ENCODE data around the gene VSTM2L. TPM values are rescaled to one million over a fixed set of nuclear protein-coding genes. Genes with fewer than 3 reads are reported as not detected.

VSTM2L gene
- total RNA-seq, 1 donor from 2014 or later: 15.9 TPM

DNA sequence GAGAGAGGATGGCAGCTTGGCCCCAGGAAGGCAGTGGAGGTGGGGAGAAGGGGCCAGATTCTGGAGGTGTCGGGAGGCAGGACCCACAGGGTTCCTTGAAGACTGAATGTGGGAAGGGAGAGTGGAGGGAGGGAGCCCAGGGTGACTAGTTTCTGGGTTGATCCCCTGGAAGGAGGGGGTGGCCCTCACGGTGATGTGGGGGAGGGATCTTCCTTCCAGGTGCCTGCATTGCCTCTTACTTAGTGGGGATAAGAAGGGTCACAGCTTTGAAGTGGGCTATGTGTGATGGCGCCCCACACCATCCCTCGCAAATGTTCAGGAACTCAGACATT lies 26.7 kb downstream of the VSTM2L start:
- H3K4me1 Mint-ChIP-seq (ENCODE audit: low read depth, unreplicated experiment): peaks cover 15% of the 10 kb centered on the region
- no peak overlapping the region for H3K4me3 Mint-ChIP-seq (ENCODE audit: unreplicated experiment)
- no peak overlapping the region for H3K27ac Mint-ChIP-seq (ENCODE audit: unreplicated experiment)
- H3K9me3 Mint-ChIP-seq (ENCODE audit: unreplicated experiment): peaks cover 6% of the 10 kb centered on the region
- TF ChIP-seq, protein P1, sequence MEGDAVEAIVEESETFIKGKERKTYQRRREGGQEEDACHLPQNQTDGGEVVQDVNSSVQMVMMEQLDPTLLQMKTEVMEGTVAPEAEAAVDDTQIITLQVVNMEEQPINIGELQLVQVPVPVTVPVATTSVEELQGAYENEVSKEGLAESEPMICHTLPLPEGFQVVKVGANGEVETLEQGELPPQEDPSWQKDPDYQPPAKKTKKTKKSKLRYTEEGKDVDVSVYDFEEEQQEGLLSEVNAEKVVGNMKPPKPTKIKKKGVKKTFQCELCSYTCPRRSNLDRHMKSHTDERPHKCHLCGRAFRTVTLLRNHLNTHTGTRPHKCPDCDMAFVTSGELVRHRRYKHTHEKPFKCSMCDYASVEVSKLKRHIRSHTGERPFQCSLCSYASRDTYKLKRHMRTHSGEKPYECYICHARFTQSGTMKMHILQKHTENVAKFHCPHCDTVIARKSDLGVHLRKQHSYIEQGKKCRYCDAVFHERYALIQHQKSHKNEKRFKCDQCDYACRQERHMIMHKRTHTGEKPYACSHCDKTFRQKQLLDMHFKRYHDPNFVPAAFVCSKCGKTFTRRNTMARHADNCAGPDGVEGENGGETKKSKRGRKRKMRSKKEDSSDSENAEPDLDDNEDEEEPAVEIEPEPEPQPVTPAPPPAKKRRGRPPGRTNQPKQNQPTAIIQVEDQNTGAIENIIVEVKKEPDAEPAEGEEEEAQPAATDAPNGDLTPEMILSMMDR (IDR thresholded peaks at IDR 0.05; ENCODE audit: partially characterized antibody, unreplicated experiment): no peak
- H3K27me3 Mint-ChIP-seq (ENCODE audit: unreplicated experiment): no peaks in the 10 kb centered on the region
- H3K36me3 Mint-ChIP-seq (ENCODE audit: unreplicated experiment): peaks cover 3% of the 10 kb centered on the region
- DNase-seq: no peak

DNA sequence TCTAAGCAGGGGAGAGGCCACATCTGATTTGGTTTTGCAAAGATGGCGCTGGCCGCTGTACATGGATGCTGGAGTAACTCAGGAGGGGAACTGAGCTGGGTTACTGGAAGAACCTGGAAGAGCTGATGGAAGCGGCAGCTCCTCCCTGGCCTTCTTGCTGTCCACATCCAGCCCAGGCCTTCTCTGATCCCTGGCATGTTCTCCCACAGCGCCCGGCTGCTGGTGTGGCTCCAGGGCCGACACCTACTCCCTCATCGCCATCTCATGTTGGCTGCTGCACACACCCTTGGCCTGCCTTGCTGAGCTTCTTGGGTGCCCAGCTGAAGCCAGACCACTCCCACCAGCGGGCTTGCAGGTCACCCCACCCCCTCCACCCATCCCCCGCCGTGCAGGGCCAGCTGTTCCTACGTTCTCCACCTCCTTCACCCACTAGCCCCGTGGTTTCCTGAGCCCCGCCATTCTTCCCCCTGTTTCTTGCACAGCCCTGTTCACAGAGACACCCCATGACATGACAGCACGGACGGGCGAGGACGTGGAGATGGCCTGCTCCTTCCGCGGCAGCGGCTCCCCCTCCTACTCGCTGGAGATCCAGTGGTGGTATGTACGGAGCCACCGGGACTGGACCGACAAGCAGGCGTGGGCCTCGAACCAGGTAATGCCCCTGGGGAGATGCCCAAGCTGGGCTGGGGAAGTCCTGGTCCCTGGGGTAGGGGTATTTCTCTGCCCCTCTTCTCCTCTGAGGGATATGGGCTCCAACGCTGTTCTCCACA lies 28.4 kb downstream of the VSTM2L start:
- no peak overlapping the region for H3K27ac Mint-ChIP-seq (ENCODE audit: unreplicated experiment)
- no peak overlapping the region for H3K4me3 Mint-ChIP-seq (ENCODE audit: unreplicated experiment)
- no peak for DNase-seq
- H3K4me1 Mint-ChIP-seq (ENCODE audit: low read depth, unreplicated experiment): peaks cover 15% of the 10 kb centered on the region
- H3K9me3 Mint-ChIP-seq (ENCODE audit: unreplicated experiment): peaks cover 4% of the 10 kb centered on the region
- no peaks in the 10 kb centered on the region for H3K27me3 Mint-ChIP-seq (ENCODE audit: unreplicated experiment)
- H3K36me3 Mint-ChIP-seq (ENCODE audit: unreplicated experiment): no peaks in the 10 kb centered on the region
- TF ChIP-seq, protein P1 (IDR thresholded peaks at IDR 0.05; ENCODE audit: partially characterized antibody, unreplicated experiment): no peak

DNA sequence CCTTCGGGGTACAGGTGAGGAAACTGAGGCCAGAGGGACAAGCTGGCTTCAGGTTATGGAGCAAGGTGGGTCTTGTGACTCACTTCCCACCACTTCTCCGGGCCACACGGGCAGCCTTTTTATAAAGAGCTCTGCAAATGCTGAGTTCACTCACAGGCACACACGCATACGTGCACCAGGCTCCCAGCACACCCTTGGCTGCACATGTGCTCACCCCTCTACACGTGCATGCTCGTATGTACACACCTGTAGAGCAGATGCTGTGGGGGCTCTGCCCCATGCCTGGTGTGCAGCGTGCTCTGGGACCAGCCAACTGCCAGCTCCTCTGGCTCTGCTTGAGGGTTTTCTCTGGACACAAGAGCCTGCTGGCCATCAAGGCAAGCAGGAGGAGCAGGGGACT lies 29.1 kb downstream of the VSTM2L start:
- DNase-seq: no peak
- Mint-ChIP-seq H3K4me1 (ENCODE audit: low read depth, unreplicated experiment) (peaks cover 15% of the 10 kb centered on the region), H3K27me3 (ENCODE audit: unreplicated experiment) (no peaks in the 10 kb centered on the region), H3K27ac (ENCODE audit: unreplicated experiment) (no peak overlapping the region), H3K9me3 (ENCODE audit: unreplicated experiment) (peaks cover 4% of the 10 kb centered on the region), H3K4me3 (ENCODE audit: unreplicated experiment) (no peak overlapping the region), H3K36me3 (ENCODE audit: unreplicated experiment) (no peaks in the 10 kb centered on the region)
- TF ChIP-seq, protein P1 (IDR thresholded peaks at IDR 0.05; ENCODE audit: partially characterized antibody, unreplicated experiment): no peak

DNA sequence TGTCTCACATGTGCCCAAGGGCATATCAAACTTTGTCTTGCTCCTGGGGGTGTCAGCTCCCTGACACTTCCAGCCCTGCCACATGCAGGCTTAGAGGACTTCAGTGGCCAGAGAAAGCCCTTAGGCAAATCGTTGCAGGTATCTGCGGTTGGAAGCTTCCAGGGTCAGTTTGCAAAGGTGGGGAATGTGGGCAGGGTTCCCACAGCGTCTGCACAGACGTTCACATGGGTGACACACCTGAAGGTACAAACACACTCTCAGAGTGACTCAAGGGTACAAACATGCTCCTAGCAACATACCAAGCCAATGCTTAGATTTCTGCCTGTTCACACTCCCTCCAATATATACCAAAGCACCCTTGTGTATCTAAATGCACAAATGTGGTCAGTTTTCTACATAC lies 30.0 kb downstream of the VSTM2L start:
- H3K27ac Mint-ChIP-seq (ENCODE audit: unreplicated experiment): no peak overlapping the region
- H3K4me3 Mint-ChIP-seq (ENCODE audit: unreplicated experiment): no peak overlapping the region
- H3K4me1 Mint-ChIP-seq (ENCODE audit: low read depth, unreplicated experiment): peaks cover 15% of the 10 kb centered on the region
- no peaks in the 10 kb centered on the region for H3K36me3 Mint-ChIP-seq (ENCODE audit: unreplicated experiment)
- TF ChIP-seq, protein P1 (IDR thresholded peaks at IDR 0.05; ENCODE audit: partially characterized antibody, unreplicated experiment): no peak
- H3K27me3 Mint-ChIP-seq (ENCODE audit: unreplicated experiment): no peaks in the 10 kb centered on the region
- no peak for DNase-seq
- H3K9me3 Mint-ChIP-seq (ENCODE audit: unreplicated experiment): peaks cover 4% of the 10 kb centered on the region

DNA sequence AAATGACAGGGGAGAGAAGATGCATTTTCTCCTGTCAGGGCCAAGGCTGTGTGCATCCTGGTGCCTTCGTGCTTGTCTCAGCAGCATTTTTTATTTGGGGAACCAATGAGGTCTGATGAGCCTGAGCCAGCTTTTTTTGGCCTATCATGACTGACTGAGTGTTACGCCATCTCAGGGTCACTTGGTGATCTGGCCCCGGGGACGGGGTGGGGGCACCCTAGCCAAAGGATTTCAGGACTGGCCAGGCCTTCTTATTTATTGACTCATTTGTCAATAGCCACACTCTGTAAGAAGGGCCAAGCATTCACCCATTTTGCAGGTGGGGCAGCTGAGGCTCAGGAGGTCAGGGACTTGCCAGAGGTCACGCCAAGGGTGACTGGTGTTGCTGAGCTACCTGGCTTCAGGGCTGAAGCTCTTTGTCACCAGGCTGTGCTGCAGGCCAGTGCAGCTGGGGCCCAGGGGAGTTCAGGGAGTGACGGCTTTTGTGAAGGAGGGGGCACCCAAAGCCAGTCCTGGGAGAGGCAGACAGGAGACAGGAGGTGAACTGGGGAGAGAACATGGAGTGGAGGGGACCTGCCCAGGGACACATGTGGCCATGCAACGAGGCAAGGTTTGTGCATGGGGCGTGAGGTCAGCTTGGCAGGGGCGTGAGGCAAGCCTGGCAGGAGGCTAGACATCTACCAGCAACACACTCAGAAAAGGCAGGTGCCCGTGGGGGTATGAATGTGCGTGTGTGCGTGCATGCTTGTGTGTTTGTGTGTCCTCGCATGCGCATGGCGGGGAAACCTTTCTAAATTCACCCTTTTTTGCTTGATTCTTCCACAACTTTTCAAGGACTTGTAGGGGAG lies 31.1 kb downstream of the VSTM2L start:
- H3K27ac Mint-ChIP-seq (ENCODE audit: unreplicated experiment): no peak overlapping the region
- no peaks in the 10 kb centered on the region for H3K27me3 Mint-ChIP-seq (ENCODE audit: unreplicated experiment)
- H3K9me3 Mint-ChIP-seq (ENCODE audit: unreplicated experiment): peaks cover 4% of the 10 kb centered on the region
- TF ChIP-seq, protein P1 (IDR thresholded peaks at IDR 0.05; ENCODE audit: partially characterized antibody, unreplicated experiment): no peak
- peaks cover 15% of the 10 kb centered on the region for H3K4me1 Mint-ChIP-seq (ENCODE audit: low read depth, unreplicated experiment)
- H3K4me3 Mint-ChIP-seq (ENCODE audit: unreplicated experiment): peak overlapping the region; percentile 44
- no peak for DNase-seq
- no peaks in the 10 kb centered on the region for H3K36me3 Mint-ChIP-seq (ENCODE audit: unreplicated experiment)

Measured in glutamatergic neuron (in vitro differentiated cells).